Transverse colon (tissue), 3 donors: Measurements from ENCODE around the gene ADAM10.

Experiments used
- CTCF ChIP-seq, 5 experiments: fragments of 200-600 bp in 3 of 5; fragments of 450-650 bp in 2 of 5; sonication (generic) in 3 of 5; IDR thresholded peaks; 1 replicate in 2 of 5; 2 replicates in 3 of 5; pipeline ENCODE4 v1.5.1; 2016 to 2017; ENCODE audit warnings: antibody characterized with exemption in 5 of 5, inconsistent platforms in 3 of 5, mild to moderate bottlenecking in 2 of 5, moderate library complexity in 1 of 5
- POLR2A ChIP-seq: fragments of 450-650 bp; IDR thresholded peaks from one replicate; pipeline ENCODE4 v1.6.1; 2016; ENCODE audit warnings: antibody characterized with exemption, mild to moderate bottlenecking, moderate library complexity

- TF ChIP-seq CTCF (IDR thresholded peaks at IDR 0.05) (no peak), POLR2A (no peak)
Observed at GRCh38 chr15:58677426-58677825, 72.1 kb downstream of the ADAM10 start.
